SK-N-SH (cell line): ENCODE results near the gene KRTAP9-3.
"Not testable (repeated sequence)": the region's sequence is repeated elsewhere in the genome, so short reads cannot be mapped to it uniquely, and the experiment has no call there.

ENCODE experiments used
- CHD2 ChIP-seq: fragments of 150-350 bp; IDR thresholded peaks from 2 replicates; pipeline ENCODE4 v1.6.1; 2018; ENCODE audit warnings: low read length; ENCODE audit not compliant: partially characterized antibody
- ELF1 ChIP-seq: IDR thresholded peaks from 2 replicates; pipeline ENCODE4 v1.4.0; 2012
- EZH2phosphoT487 ChIP-seq: fragments of 200-600 bp; sonication (generic); IDR thresholded peaks from 2 replicates; pipeline ENCODE4 v1.6.1; 2017; ENCODE audit warnings: low read depth, mixed run types, mild to moderate bottlenecking, antibody characterized with exemption, moderate library complexity, borderline replicate concordance
- GABPA ChIP-seq: IDR thresholded peaks from 2 replicates; pipeline ENCODE4 v1.4.0; 2012; ENCODE audit warnings: low read depth, mild to moderate bottlenecking
- NRF1 ChIP-seq: IDR thresholded peaks from 2 replicates; pipeline ENCODE4 v1.6.1; 2012; ENCODE audit warnings: low read depth, mild to moderate bottlenecking, low read length
- RAD21 ChIP-seq: IDR thresholded peaks from 2 replicates; pipeline ENCODE4 v1.6.1; 2012; ENCODE audit warnings: mild to moderate bottlenecking, low read length
- RCOR1 ChIP-seq: fragments of 150-350 bp; IDR thresholded peaks from 2 replicates; pipeline ENCODE4 v1.6.1; 2017; ENCODE audit warnings: antibody characterized with exemption, low read length
- TAF1 ChIP-seq: IDR thresholded peaks from 2 replicates; pipeline ENCODE4 v1.6.1; 2012; ENCODE audit warnings: low read depth, mild to moderate bottlenecking, low read length, moderate library complexity, borderline replicate concordance
- YY1 ChIP-seq: IDR thresholded peaks from 2 replicates; pipeline ENCODE4 v1.4.0; 2012; ENCODE audit warnings: low read depth, mild to moderate bottlenecking
- TF ChIP-seq, protein P1 (sequence below): fragments of 200-600 bp; sonication (generic); IDR thresholded peaks from 2 replicates; pipeline ENCODE4 v1.6.1; 2017; ENCODE audit warnings: antibody characterized with exemption, mild to moderate bottlenecking, moderate library complexity
- TF ChIP-seq, protein P2 (sequence below): IDR thresholded peaks from 2 replicates; pipeline ENCODE4 v1.4.0; 2012; ENCODE audit warnings: low read depth, borderline replicate concordance
- TF ChIP-seq, protein P3 (sequence below): IDR thresholded peaks from 2 replicates; pipeline ENCODE4 v1.4.0; 2012; ENCODE audit warnings: low read depth

DNA sequence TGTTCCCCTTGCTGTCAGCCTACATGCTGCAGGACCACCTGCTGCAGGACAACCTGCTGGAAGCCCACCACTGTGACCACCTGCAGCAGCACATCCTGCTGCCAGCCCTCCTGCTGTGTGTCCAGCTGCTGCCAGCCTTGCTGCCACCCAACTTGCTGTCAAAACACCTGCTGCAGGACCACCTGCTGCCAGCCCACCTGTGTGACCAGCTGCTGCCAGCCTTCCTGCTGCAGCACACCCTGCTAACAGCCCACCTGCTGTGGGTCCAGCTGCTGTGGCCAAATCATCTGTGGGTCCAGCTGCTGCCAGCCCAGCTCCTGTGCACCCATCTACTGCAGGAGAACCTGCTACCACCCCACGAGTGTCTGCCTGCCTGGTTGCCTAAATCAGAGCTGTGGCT, 39.1 kb downstream of the KRTAP9-3 start:
- not testable (repeated sequence) for TF ChIP-seq YY1, GABPA, RAD21, RCOR1, TAF1, CHD2, NRF1, ELF1, EZH2phosphoT487
- TF ChIP-seq, protein P1, sequence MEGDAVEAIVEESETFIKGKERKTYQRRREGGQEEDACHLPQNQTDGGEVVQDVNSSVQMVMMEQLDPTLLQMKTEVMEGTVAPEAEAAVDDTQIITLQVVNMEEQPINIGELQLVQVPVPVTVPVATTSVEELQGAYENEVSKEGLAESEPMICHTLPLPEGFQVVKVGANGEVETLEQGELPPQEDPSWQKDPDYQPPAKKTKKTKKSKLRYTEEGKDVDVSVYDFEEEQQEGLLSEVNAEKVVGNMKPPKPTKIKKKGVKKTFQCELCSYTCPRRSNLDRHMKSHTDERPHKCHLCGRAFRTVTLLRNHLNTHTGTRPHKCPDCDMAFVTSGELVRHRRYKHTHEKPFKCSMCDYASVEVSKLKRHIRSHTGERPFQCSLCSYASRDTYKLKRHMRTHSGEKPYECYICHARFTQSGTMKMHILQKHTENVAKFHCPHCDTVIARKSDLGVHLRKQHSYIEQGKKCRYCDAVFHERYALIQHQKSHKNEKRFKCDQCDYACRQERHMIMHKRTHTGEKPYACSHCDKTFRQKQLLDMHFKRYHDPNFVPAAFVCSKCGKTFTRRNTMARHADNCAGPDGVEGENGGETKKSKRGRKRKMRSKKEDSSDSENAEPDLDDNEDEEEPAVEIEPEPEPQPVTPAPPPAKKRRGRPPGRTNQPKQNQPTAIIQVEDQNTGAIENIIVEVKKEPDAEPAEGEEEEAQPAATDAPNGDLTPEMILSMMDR: not testable (repeated sequence)
- TF ChIP-seq, protein P2, sequence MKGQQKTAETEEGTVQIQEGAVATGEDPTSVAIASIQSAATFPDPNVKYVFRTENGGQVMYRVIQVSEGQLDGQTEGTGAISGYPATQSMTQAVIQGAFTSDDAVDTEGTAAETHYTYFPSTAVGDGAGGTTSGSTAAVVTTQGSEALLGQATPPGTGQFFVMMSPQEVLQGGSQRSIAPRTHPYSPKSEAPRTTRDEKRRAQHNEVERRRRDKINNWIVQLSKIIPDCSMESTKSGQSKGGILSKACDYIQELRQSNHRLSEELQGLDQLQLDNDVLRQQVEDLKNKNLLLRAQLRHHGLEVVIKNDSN: not testable (repeated sequence)
- TF ChIP-seq, protein P3, sequence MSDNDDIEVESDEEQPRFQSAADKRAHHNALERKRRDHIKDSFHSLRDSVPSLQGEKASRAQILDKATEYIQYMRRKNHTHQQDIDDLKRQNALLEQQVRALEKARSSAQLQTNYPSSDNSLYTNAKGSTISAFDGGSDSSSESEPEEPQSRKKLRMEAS: not testable (repeated sequence)
